Neural progenitor cell (in vitro differentiated cells): ENCODE measurements around the gene LIG1. TPM values are rescaled to one million over a fixed set of nuclear protein-coding genes. Genes with fewer than 3 reads are reported as not detected.

Source experiments
- DNase-seq: peaks from one replicate; pipeline ENCODE4 v3.0.0-alpha.2; 2016; ENCODE audit warnings: low spot score
- H2AFZ ChIP-seq: fragments of 200-600 bp; sonication (generic); replicated peaks from 2 replicates; pipeline ENCODE4 v1.6.1; 2016; ENCODE audit warnings: antibody characterized with exemption
- H3F3A ChIP-seq: fragments of 200-600 bp; sonication (generic); 2 replicates; pipeline ENCODE4 v1.6.1; 2016; ENCODE audit warnings: antibody characterized with exemption, low read depth
- H3K27ac ChIP-seq: fragments of 200-600 bp; sonication (generic); 2 replicates; pipeline ENCODE4 v1.5.1; 2016; ENCODE audit warnings: mild to moderate bottlenecking
- H3K27me3 ChIP-seq: fragments of 200-600 bp; sonication (generic); 2 replicates; pipeline ENCODE4 v1.6.1; 2016; ENCODE audit warnings: mild to moderate bottlenecking, moderate library complexity
- H3K36me3 ChIP-seq: fragments of 200-600 bp; sonication (generic); 2 replicates; pipeline ENCODE4 v1.5.1; 2016
- H3K4me1 ChIP-seq: fragments of 200-600 bp; sonication (generic); 2 replicates; pipeline ENCODE4 v1.6.1; 2016; ENCODE audit warnings: mixed run types
- H3K4me2 ChIP-seq: fragments of 200-600 bp; sonication (generic); 2 replicates; pipeline ENCODE4 v1.6.1; 2016
- H3K4me3 ChIP-seq: fragments of 200-600 bp; sonication (generic); 2 replicates; pipeline ENCODE4 v1.5.1; 2016
- H3K79me2 ChIP-seq: fragments of 200-600 bp; sonication (generic); 2 replicates; pipeline ENCODE4 v1.6.1; 2016; ENCODE audit warnings: low read depth
- H3K9ac ChIP-seq: fragments of 200-600 bp; sonication (generic); 2 replicates; pipeline ENCODE4 v1.6.1; 2016
- H3K9me3 ChIP-seq: fragments of 200-600 bp; sonication (generic); 2 replicates; pipeline ENCODE4 v1.5.1; 2016; ENCODE audit warnings: low read depth
- H4K20me1 ChIP-seq: fragments of 200-600 bp; sonication (generic); 2 replicates; pipeline ENCODE4 v1.6.1; 2016; ENCODE audit warnings: low read depth
- H3K27ac Mint-ChIP-seq: 3 replicates; pipeline ENCODE4 v1.8.0; 2021; ENCODE audit warnings: mixed read lengths
- H3K27me3 Mint-ChIP-seq: 2 replicates; pipeline ENCODE4 v1.8.0; 2022; ENCODE audit warnings: low read depth, mild to moderate bottlenecking, inconsistent platforms, moderate library complexity, mixed read lengths; ENCODE audit not compliant: insufficient read depth
- H3K36me3 Mint-ChIP-seq: 3 replicates; pipeline ENCODE4 v1.8.0; 2021; ENCODE audit warnings: mixed read lengths
- H3K4me1 Mint-ChIP-seq: 3 replicates; pipeline ENCODE4 v1.8.0; 2021; ENCODE audit warnings: mixed read lengths
- H3K4me3 Mint-ChIP-seq: 3 replicates; pipeline ENCODE4 v1.8.0; 2021; ENCODE audit warnings: mild to moderate bottlenecking, moderate library complexity, mixed read lengths
- H3K9me3 Mint-ChIP-seq: 3 replicates; pipeline ENCODE4 v1.8.0; 2020; ENCODE audit warnings: mixed read lengths
- CTCF ChIP-seq: fragments of 200-600 bp; sonication (generic); IDR thresholded peaks from 2 replicates; pipeline ENCODE4 v1.5.1; 2017; ENCODE audit warnings: antibody characterized with exemption, mild to moderate bottlenecking
- EZH2 ChIP-seq: fragments of 200-600 bp; sonication (generic); IDR thresholded peaks from 2 replicates; pipeline ENCODE4 v1.6.1; 2017; ENCODE audit warnings: antibody characterized with exemption, mild to moderate bottlenecking, moderate library complexity
- EZH2phosphoT487 ChIP-seq: fragments of 200-600 bp; sonication (generic); IDR thresholded peaks from 2 replicates; pipeline ENCODE4 v1.6.1; 2017; ENCODE audit warnings: antibody characterized with exemption
- total RNA-seq: library from RNA; depleted of rRNA; stranded (reverse); fragments of >200 nt; gene quantifications from 2 replicates; pipeline ENCODE4 v1.2.3, GENCODE V29; 2015; ENCODE audit warnings: low replicate concordance

Gene LIG1
- total RNA-seq, 1 donor from 2014 or later = 40.0 TPM

- Histone ChIP-seq H3K4me1 (no peaks in the 10 kb centered on the region), H3K36me3 (peaks cover 5% of the 10 kb centered on the region), H3F3A (peaks cover 25% of the 10 kb centered on the region), H3K27me3 (no peaks in the 10 kb centered on the region), H3K9me3 (peaks cover 2% of the 10 kb centered on the region), H3K4me3 (no peak overlapping the region), H3K79me2 (no peaks in the 10 kb centered on the region), H3K27ac (no peak overlapping the region), H3K9ac (no peak overlapping the region), H2AFZ (no peak overlapping the region), H3K4me2 (no peak overlapping the region), H4K20me1 (no peaks in the 10 kb centered on the region)
- no peak for DNase-seq
- H3K27me3 Mint-ChIP-seq = no peaks in the 10 kb centered on the region
- H3K4me1 Mint-ChIP-seq = no peaks in the 10 kb centered on the region
- H3K9me3 Mint-ChIP-seq = peaks cover 16% of the 10 kb centered on the region
- no peak overlapping the region for H3K4me3 Mint-ChIP-seq
- no peak for TF ChIP-seq CTCF
- no peak for TF ChIP-seq EZH2phosphoT487
- no peak for TF ChIP-seq EZH2
- H3K36me3 Mint-ChIP-seq = peaks cover 47% of the 10 kb centered on the region
- H3K27ac Mint-ChIP-seq = no peak overlapping the region
Measured at GRCh38 chr19:48186541-48186991, 16.4 kb upstream of the LIG1 start.

GRCh38 chr19:48186015-48186414, 15.9 kb upstream of the LIG1 start:
- no peaks in the 10 kb centered on the region for H4K20me1 ChIP-seq
- no peak overlapping the region for H3K9ac ChIP-seq
- H3K9me3 ChIP-seq = peaks cover 8% of the 10 kb centered on the region
- Mint-ChIP-seq H3K4me3 (no peak overlapping the region), H3K27ac (no peak overlapping the region), H3K4me1 (no peaks in the 10 kb centered on the region), H3K27me3 (no peaks in the 10 kb centered on the region), H3K36me3 (peaks cover 50% of the 10 kb centered on the region), H3K9me3 (peaks cover 22% of the 10 kb centered on the region)
- no peak for DNase-seq
- H3K79me2 ChIP-seq = no peaks in the 10 kb centered on the region
- no peak overlapping the region for H3K4me3 ChIP-seq
- peaks cover 29% of the 10 kb centered on the region for H3F3A ChIP-seq
- TF ChIP-seq EZH2phosphoT487 (no peak), EZH2 (no peak), CTCF (no peak)
- no peaks in the 10 kb centered on the region for H3K4me1 ChIP-seq
- no peak overlapping the region for H3K27ac ChIP-seq
- H3K27me3 ChIP-seq = no peaks in the 10 kb centered on the region
- no peak overlapping the region for H2AFZ ChIP-seq
- H3K36me3 ChIP-seq = peaks cover 11% of the 10 kb centered on the region
- H3K4me2 ChIP-seq = no peak overlapping the region

- H3K36me3 Mint-ChIP-seq = peaks cover 44% of the 10 kb centered on the region
- H3K4me1 Mint-ChIP-seq = no peaks in the 10 kb centered on the region
- no peak overlapping the region for H2AFZ ChIP-seq
- no peaks in the 10 kb centered on the region for H3K4me1 ChIP-seq
- H3K9me3 ChIP-seq = peaks cover 8% of the 10 kb centered on the region
- no peaks in the 10 kb centered on the region for H4K20me1 ChIP-seq
- no peaks in the 10 kb centered on the region for H3K79me2 ChIP-seq
- H3K27ac Mint-ChIP-seq = no peak overlapping the region
- TF ChIP-seq EZH2 (no peak), EZH2phosphoT487 (no peak)
- DNase-seq = no peak
- peaks cover 19% of the 10 kb centered on the region for H3K9me3 Mint-ChIP-seq
- H3K4me3 ChIP-seq = no peak overlapping the region
- peaks cover 11% of the 10 kb centered on the region for H3K36me3 ChIP-seq
- H3F3A ChIP-seq = peaks cover 29% of the 10 kb centered on the region
- H3K4me2 ChIP-seq = no peak overlapping the region
- no peaks in the 10 kb centered on the region for H3K27me3 ChIP-seq
- peaks cover 3% of the 10 kb centered on the region for H3K27me3 Mint-ChIP-seq
- no peak overlapping the region for H3K27ac ChIP-seq
- H3K9ac ChIP-seq = no peak overlapping the region
- H3K4me3 Mint-ChIP-seq = no peak overlapping the region
Measured at GRCh38 chr19:48183356-48183755, 13.2 kb upstream of the LIG1 start.

- Mint-ChIP-seq H3K4me1 (no peaks in the 10 kb centered on the region), H3K36me3 (peaks cover 40% of the 10 kb centered on the region), H3K27ac (no peak overlapping the region), H3K27me3 (peaks cover 3% of the 10 kb centered on the region), H3K9me3 (peaks cover 15% of the 10 kb centered on the region), H3K4me3 (no peak overlapping the region)
- Histone ChIP-seq H4K20me1 (no peaks in the 10 kb centered on the region), H3K79me2 (no peaks in the 10 kb centered on the region), H3K4me3 (no peak overlapping the region), H3F3A (peaks cover 24% of the 10 kb centered on the region), H3K9ac (no peak overlapping the region), H3K4me2 (no peak overlapping the region), H3K9me3 (peaks cover 8% of the 10 kb centered on the region), H3K27ac (no peak overlapping the region), H3K4me1 (no peaks in the 10 kb centered on the region), H2AFZ (no peak overlapping the region), H3K27me3 (no peaks in the 10 kb centered on the region), H3K36me3 (peaks cover 11% of the 10 kb centered on the region)
- TF ChIP-seq EZH2 = no peak
- no peak for TF ChIP-seq EZH2phosphoT487
- no peak for TF ChIP-seq CTCF
- DNase-seq = no peak
Measured at GRCh38 chr19:48182434-48182833, 12.3 kb upstream of the LIG1 start.
